HepG2 (cell line): ENCODE results near the gene KCTD8. TPM values are rescaled to one million over a fixed set of nuclear protein-coding genes. Genes with fewer than 3 reads are reported as not detected.

Experiments
- ATAC-seq: fragments of 200-7000 bp; cut with Tn5 transposase; 3 replicates; pipeline ENCODE4 v1.9.1; 2020; ENCODE audit warnings: mild to moderate bottlenecking, moderate library complexity
- BruUV-seq: library from RNA; stranded (reverse); fragments of 400-500 nt; replicated peaks from 2 replicates; lab custom pipeline; 2021; lab: Mats Ljungman, UMichigan
- CTCF ChIA-PET: fragments of 300-600 bp; formaldehyde crosslinking; extraction: SDS; loops from one replicate; lab custom pipeline; 2021; ENCODE audit warnings: low total read pairs, inconsistent platforms, low intra/inter-chr PET ratio; lab: Yijun Ruan, JAX
- POLR2A ChIA-PET: fragments of 350-600 bp; sonication (Branson Sonifier 250); formaldehyde crosslinking; loops from one replicate; lab custom pipeline; 2020; ENCODE audit warnings: antibody characterized with exemption, inconsistent platforms; lab: Yijun Ruan, JAX
- DNase-seq: peaks from one replicate; pipeline ENCODE4 v3.0.0-alpha.2; 2015; ENCODE audit warnings: low spot score
- FAIRE-seq: peaks from 3 replicates; lab custom pipeline; 2011; peaks lifted over from hg19 to GRCh38; lab: Jason Lieb, UNC
- H2AFZ ChIP-seq: one replicate; pipeline ENCODE4 v1.6.1; 2011; ENCODE audit warnings: low read length, inconsistent platforms
- H3K27ac ChIP-seq: fragments of 300-600 bp; 3 replicates; pipeline ENCODE4 v1.8.0; 2011; ENCODE audit warnings: mixed run types, mild to moderate bottlenecking, mixed read lengths, low read length, inconsistent platforms; ENCODE audit not compliant: insufficient read depth; ENCODE audit errors: extremely low read length
- H3K27me3 ChIP-seq, 2 experiments: fragments of 200-600 bp in 1 of 2; 2 replicates in 1 of 2; 3 replicates in 1 of 2; pipeline versions ENCODE4 v1.6.0 to v1.8.0; 2011; ENCODE audit warnings: low read length in 2 of 2, mild to moderate bottlenecking in 2 of 2, moderate library complexity in 2 of 2, inconsistent platforms in 1 of 2; ENCODE audit not compliant: insufficient read depth in 2 of 2, control insufficient read depth in 1 of 2
- H3K36me3 ChIP-seq, 2 experiments: fragments of 200-600 bp in 1 of 2; replicated peaks in 1 of 2; 2 replicates in 1 of 2; 3 replicates in 1 of 2; pipeline versions ENCODE4 v1.5.1 to v1.8.0; 2011; ENCODE audit warnings: low read length in 2 of 2, inconsistent platforms in 1 of 2; ENCODE audit not compliant: insufficient read depth in 2 of 2, control insufficient read depth in 1 of 2
- H3K4me1 ChIP-seq: 2 replicates; pipeline ENCODE4 v1.5.1; 2012; ENCODE audit warnings: low read length, inconsistent platforms; ENCODE audit not compliant: insufficient read depth
- H3K4me2 ChIP-seq: 2 replicates; pipeline ENCODE4 v1.6.0; 2011; ENCODE audit warnings: low read depth, low read length, inconsistent platforms
- H3K4me3 ChIP-seq, 3 experiments: fragments of 200-600 bp in 1 of 3; sonication (generic), shearing (Covaris generic) in 1 of 3; replicated peaks in 1 of 3; 2 replicates each; pipeline ENCODE4 v1.5.1; 2011 to 2016; ENCODE audit warnings: low read length in 3 of 3, inconsistent platforms in 2 of 3, low read depth in 2 of 3, mild to moderate bottlenecking in 2 of 3, control low read depth in 1 of 3, mixed read lengths in 1 of 3; ENCODE audit not compliant: insufficient read depth in 1 of 3
- H3K79me2 ChIP-seq: one replicate; pipeline ENCODE4 v1.6.1; 2011; ENCODE audit warnings: low read length, inconsistent platforms; ENCODE audit not compliant: insufficient read depth
- H3K9ac ChIP-seq: 2 replicates; pipeline ENCODE4 v1.6.0; 2011; ENCODE audit warnings: mild to moderate bottlenecking, low read depth, low read length, inconsistent platforms; ENCODE audit not compliant: insufficient read depth
- H3K9me3 ChIP-seq: 2 replicates; pipeline ENCODE4 v1.5.1; 2012; ENCODE audit warnings: mild to moderate bottlenecking, low read length
- H4K20me1 ChIP-seq: 2 replicates; pipeline ENCODE4 v1.6.0; 2011; ENCODE audit warnings: inconsistent platforms, mild to moderate bottlenecking, low read length, moderate library complexity; ENCODE audit not compliant: insufficient read depth
- BRF2 ChIP-seq: sonication (generic); formaldehyde crosslinking; IDR thresholded peaks from 2 replicates; pipeline ENCODE4 v1.8.1; 2022; ENCODE audit warnings: mild to moderate bottlenecking, missing genetic modification reagents
- GMEB1 ChIP-seq: sonication (generic); formaldehyde crosslinking; IDR thresholded peaks from 2 replicates; pipeline ENCODE4 v1.5.1; 2020; ENCODE audit warnings: missing genetic modification reagents, mild to moderate bottlenecking, borderline replicate concordance
- SAFB2 ChIP-seq: sonication (generic); formaldehyde crosslinking; IDR thresholded peaks from 2 replicates; pipeline ENCODE4 v1.5.1; 2020; ENCODE audit warnings: missing genetic modification reagents, low read depth, mild to moderate bottlenecking, borderline replicate concordance
- SNAPC4 ChIP-seq: sonication (generic); formaldehyde crosslinking; IDR thresholded peaks from 2 replicates; pipeline ENCODE4 v1.4.0; 2020; ENCODE audit warnings: mild to moderate bottlenecking, missing genetic modification reagents
- ZNF205 ChIP-seq: IDR thresholded peaks from 2 replicates; pipeline ENCODE4 v1.6.1; 2018; ENCODE audit warnings: missing biosample characterization, missing genetic modification reagents
- ZNF234 ChIP-seq: sonication (generic); formaldehyde crosslinking; conservative IDR thresholded peaks from 2 replicates; pipeline ENCODE4 v1.5.1; 2020; ENCODE audit warnings: mild to moderate bottlenecking, missing genetic modification reagents
- ZNF318 ChIP-seq: sonication (generic); formaldehyde crosslinking; IDR thresholded peaks from 2 replicates; pipeline ENCODE4 v1.4.0; 2020; ENCODE audit warnings: mild to moderate bottlenecking, missing genetic modification reagents
- ZNF747 ChIP-seq: sonication (generic); formaldehyde crosslinking; IDR thresholded peaks from 2 replicates; pipeline ENCODE4 v1.8.1; 2023; ENCODE audit warnings: missing genetic modification reagents, mild to moderate bottlenecking, borderline replicate concordance
- WGBS: methylation state at CpG from one replicate; pipeline ENCODE4 v1.1.6; 2017; ENCODE audit warnings: low lambda C conversion rate; 5-methylcytosine and 5-hydroxymethylcytosine counted together
- in situ Hi-C: cut with HindIII; loops from 2 replicates; pipeline ENCODE4 v1.10.0; 2017; ENCODE audit warnings: low pct_unique_long_range_greater_than_20kb; ENCODE audit not compliant: extremely low pct_ligation_motif_present
- intact Hi-C: fragments of 100-400 bp; cut with micrococcal nuclease; formaldehyde crosslinking; loops from one replicate; pipeline ENCODE4 v1.10.0; 2022; ENCODE audit not compliant: unreplicated experiment
- polyA plus RNA-seq, 8 experiments: library from polyadenylated mRNA; depleted of rRNA in 3 of 8; stranded (reverse) in 7 of 8; unstranded in 1 of 8; fragments of >200 nt; fragmentation: Illumina TruSeq in 4 of 8; extraction: Trizol in 4 of 8; gene quantifications; 2 replicates each; pipeline versions ENCODE4 v1.2.1 to v1.2.3, GENCODE V29; 2011 to 2016; ENCODE audit warnings: low read depth in 4 of 8, missing spikeins in 1 of 8, mixed read lengths in 1 of 8; ENCODE audit not compliant: insufficient read depth in 1 of 8
- total RNA-seq, 5 experiments: library from RNA; depleted of rRNA; stranded (reverse); fragments of >200 nt; fragmentation: Illumina TruSeq; extraction: Trizol; gene quantifications; 2 replicates each; pipeline ENCODE4 v1.2.3, GENCODE V29; 2016; ENCODE audit warnings: low read depth in 1 of 5

The KCTD8 gene
- total and polyA plus RNA-seq, 2 of the 13 experiments (the other 11 are each of a cell fraction or from before 2014, with no cell fraction given): not detected

GRCh38 chr4:44422912-44423311, 25.7 kb downstream of the KCTD8 start:
- H3K9ac ChIP-seq: no peak overlapping the region
- intact Hi-C loops: no loop called here
- no peaks in the 10 kb centered on the region for H3K36me3 ChIP-seq
- no peak for FAIRE-seq
- no peaks in the 10 kb centered on the region for H3K9me3 ChIP-seq
- H3K4me1 ChIP-seq: no peaks in the 10 kb centered on the region
- DNase-seq: no peak
- H3K27me3 ChIP-seq: no peaks in the 10 kb centered on the region
- ChIA-PET CTCF (no interaction called here), POLR2A (no interaction called here)
- BruUV-seq: no TSS peak
- no peak for ATAC-seq
- H3K79me2 ChIP-seq: no peaks in the 10 kb centered on the region
- no peak overlapping the region for H3K4me3 ChIP-seq
- no peak overlapping the region for H3K27ac ChIP-seq
- no peaks in the 10 kb centered on the region for H4K20me1 ChIP-seq
- no peak overlapping the region for H2AFZ ChIP-seq
- no peak overlapping the region for H3K4me2 ChIP-seq
- 0% methylated on average over 1 of the region's 1 CpG for WGBS
- in situ Hi-C loops: no loop called here
- TF ChIP-seq SNAPC4 (CRISPR knock-in tag): no peak
- no peak for TF ChIP-seq ZNF234 (CRISPR knock-in tag)
- no peak for TF ChIP-seq ZNF205 (CRISPR knock-in tag)
- no peak for TF ChIP-seq ZNF318 (CRISPR knock-in tag)
- TF ChIP-seq ZNF747 (CRISPR knock-in tag): no peak
- no peak for TF ChIP-seq BRF2 (CRISPR knock-in tag)
- no peak for TF ChIP-seq SAFB2 (CRISPR knock-in tag)
- TF ChIP-seq GMEB1 (CRISPR knock-in tag): no peak
